HL-60 (cell line): ENCODE results near the gene HIPK2.

Experiments
- CTCF ChIP-seq: IDR thresholded peaks from one replicate; pipeline ENCODE4 v1.5.1; 2011; ENCODE audit warnings: low read length, control low read depth, inconsistent platforms; ENCODE audit not compliant: insufficient read depth
- GABPA ChIP-seq: IDR thresholded peaks from 2 replicates; pipeline ENCODE4 v1.6.1; 2012; ENCODE audit warnings: low read depth
- POLR2AphosphoS5 ChIP-seq: IDR thresholded peaks from 2 replicates; pipeline ENCODE4 v1.6.1; 2012; ENCODE audit warnings: low read depth
- REST ChIP-seq: IDR thresholded peaks from 2 replicates; pipeline ENCODE4 v1.6.1; 2012; ENCODE audit warnings: low read depth; ENCODE audit not compliant: insufficient replicate concordance

- TF ChIP-seq POLR2AphosphoS5 (no peak), CTCF (no peak), GABPA (no peak), REST (no peak)
These were observed 19.8 kb downstream of the HIPK2 start for GRCh38 chr7:139757968-139758367.
